Measurements from ENCODE around the gene GRID2. TPM values are rescaled to one million over a fixed set of nuclear protein-coding genes. Genes with fewer than 3 reads are reported as not detected.

GRID2 gene
- total and polyA plus RNA-seq, 4 donors = under 0.01 to 0.02 TPM; not detected in 2

DNA sequence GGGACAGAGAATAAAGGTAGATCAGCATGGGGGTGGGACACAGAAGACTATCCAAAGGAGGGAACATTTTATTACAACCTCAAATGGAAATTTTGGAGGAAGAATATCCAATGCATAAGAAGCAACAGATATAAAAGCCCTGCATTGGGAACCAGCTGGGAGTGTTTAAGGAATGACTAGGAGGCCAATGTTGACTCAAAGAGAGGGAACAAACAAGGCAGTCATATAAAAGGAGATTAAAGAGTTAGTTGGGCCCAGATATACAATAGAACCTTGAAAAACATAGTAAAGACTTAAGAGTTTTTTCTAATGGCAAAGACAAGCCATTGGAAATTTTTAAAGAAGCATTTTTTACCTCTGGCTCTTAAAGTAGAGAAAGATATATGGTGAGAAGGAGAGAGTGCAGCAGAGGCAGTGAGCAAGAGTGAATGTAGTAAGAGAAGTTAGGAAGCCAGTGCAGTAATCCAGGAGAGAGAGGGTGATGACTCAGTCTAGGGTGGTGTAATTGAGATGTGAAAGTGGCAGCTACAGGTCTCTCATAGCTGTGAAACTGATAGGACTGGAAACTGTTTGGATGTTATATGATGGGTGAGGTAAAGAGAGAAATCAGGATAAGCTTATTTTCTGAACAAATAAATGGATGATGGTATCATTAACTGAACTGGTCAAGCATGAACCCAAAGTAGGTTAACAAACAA lies 1342.6 kb downstream of the GRID2 start:
- no peak overlapping the region for H3K27ac ChIP-seq (ENCODE audit: low read depth in 1 of 2, low read length in 2 of 2)
- H3K9ac ChIP-seq (ENCODE audit: low read depth in 1 of 2, low read length in 2 of 2) = no peak overlapping the region
- no peak overlapping the region for H3K4me3 ChIP-seq (ENCODE audit: low read depth in 1 of 3, low read length in 3 of 3)
- no peaks in the 10 kb centered on the region for H3K27me3 ChIP-seq (ENCODE audit: control insufficient read depth in 4 of 4, insufficient read depth in 4 of 4, low read length in 3 of 4)
- TF ChIP-seq JUND (IDR thresholded peaks at IDR 0.05) = no peak
- TF ChIP-seq FOXA1 (IDR thresholded peaks at IDR 0.05) = no peak
- TF ChIP-seq GABPA (IDR thresholded peaks at IDR 0.05 in 1 of 2, conservative IDR thresholded peaks at IDR 0.05 in 1 of 2) = no peak
- TF ChIP-seq TAF1 (conservative IDR thresholded peaks at IDR 0.05) = no peak
- TF ChIP-seq ATF3 (IDR thresholded peaks at IDR 0.05) = no peak
- TF ChIP-seq, protein P1, sequence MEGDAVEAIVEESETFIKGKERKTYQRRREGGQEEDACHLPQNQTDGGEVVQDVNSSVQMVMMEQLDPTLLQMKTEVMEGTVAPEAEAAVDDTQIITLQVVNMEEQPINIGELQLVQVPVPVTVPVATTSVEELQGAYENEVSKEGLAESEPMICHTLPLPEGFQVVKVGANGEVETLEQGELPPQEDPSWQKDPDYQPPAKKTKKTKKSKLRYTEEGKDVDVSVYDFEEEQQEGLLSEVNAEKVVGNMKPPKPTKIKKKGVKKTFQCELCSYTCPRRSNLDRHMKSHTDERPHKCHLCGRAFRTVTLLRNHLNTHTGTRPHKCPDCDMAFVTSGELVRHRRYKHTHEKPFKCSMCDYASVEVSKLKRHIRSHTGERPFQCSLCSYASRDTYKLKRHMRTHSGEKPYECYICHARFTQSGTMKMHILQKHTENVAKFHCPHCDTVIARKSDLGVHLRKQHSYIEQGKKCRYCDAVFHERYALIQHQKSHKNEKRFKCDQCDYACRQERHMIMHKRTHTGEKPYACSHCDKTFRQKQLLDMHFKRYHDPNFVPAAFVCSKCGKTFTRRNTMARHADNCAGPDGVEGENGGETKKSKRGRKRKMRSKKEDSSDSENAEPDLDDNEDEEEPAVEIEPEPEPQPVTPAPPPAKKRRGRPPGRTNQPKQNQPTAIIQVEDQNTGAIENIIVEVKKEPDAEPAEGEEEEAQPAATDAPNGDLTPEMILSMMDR (IDR thresholded peaks at IDR 0.05; ENCODE audit: low read depth, low read length, missing input control) = no peak
- no peak for TF ChIP-seq HNF4A (conservative IDR thresholded peaks at IDR 0.05)
- TF ChIP-seq RAD21 (IDR thresholded peaks at IDR 0.05) = no peak
- TF ChIP-seq, protein P2, sequence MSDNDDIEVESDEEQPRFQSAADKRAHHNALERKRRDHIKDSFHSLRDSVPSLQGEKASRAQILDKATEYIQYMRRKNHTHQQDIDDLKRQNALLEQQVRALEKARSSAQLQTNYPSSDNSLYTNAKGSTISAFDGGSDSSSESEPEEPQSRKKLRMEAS (IDR thresholded peaks at IDR 0.05) = no peak
- no peak for TF ChIP-seq FOXA2 (IDR thresholded peaks at IDR 0.05)
- no peak for TF ChIP-seq EGR1 (IDR thresholded peaks at IDR 0.05; ENCODE audit: low read depth in 2 of 2)
- no peak for TF ChIP-seq YY1 (IDR thresholded peaks at IDR 0.05)
- no peak for TF ChIP-seq SP1 (IDR thresholded peaks at IDR 0.05)
- no peak for DNase-seq (ENCODE audit: low spot score)
- H3K4me1 ChIP-seq (ENCODE audit: control insufficient read depth in 4 of 4, insufficient read depth in 4 of 4, low read length in 3 of 4) = no peaks in the 10 kb centered on the region
- no peaks in the 10 kb centered on the region for H3K36me3 ChIP-seq (ENCODE audit: control insufficient read depth in 4 of 4, insufficient read depth in 3 of 4, low read depth in 1 of 4, low read length in 3 of 4)
- no peaks in the 10 kb centered on the region for H3K9me3 ChIP-seq (ENCODE audit: control insufficient read depth in 4 of 4, low read length in 3 of 4)

- Histone ChIP-seq H3K36me3 (ENCODE audit: control insufficient read depth in 4 of 4, insufficient read depth in 3 of 4, low read depth in 1 of 4, low read length in 3 of 4) (no peaks in the 10 kb centered on the region), H3K4me3 (ENCODE audit: low read depth in 1 of 3, low read length in 3 of 3) (no peak overlapping the region), H3K4me1 (ENCODE audit: control insufficient read depth in 4 of 4, insufficient read depth in 4 of 4, low read length in 3 of 4) (no peaks in the 10 kb centered on the region), H3K9ac (ENCODE audit: low read depth in 1 of 2, low read length in 2 of 2) (no peak overlapping the region), H3K9me3 (ENCODE audit: control insufficient read depth in 4 of 4, low read length in 3 of 4) (no peaks in the 10 kb centered on the region), H3K27ac (ENCODE audit: low read depth in 1 of 2, low read length in 2 of 2) (no peak overlapping the region), H3K27me3 (ENCODE audit: control insufficient read depth in 4 of 4, insufficient read depth in 4 of 4, low read length in 3 of 4) (no peaks in the 10 kb centered on the region)
- no peak for DNase-seq (ENCODE audit: low spot score)
- TF ChIP-seq, protein P2 (IDR thresholded peaks at IDR 0.05) = no peak
- whole genome bisulfite sequencing = 81% methylated on average over 3 of the region's 3 CpGs
Observed at GRCh38 chr4:93648258-93648657, 1344.5 kb downstream of the GRID2 start.

GRCh38 chr4:93649828-93650227 lies 1346.1 kb downstream of the GRID2 start:
- no peaks in the 10 kb centered on the region for H3K36me3 ChIP-seq (ENCODE audit: control insufficient read depth in 4 of 4, insufficient read depth in 3 of 4, low read depth in 1 of 4, low read length in 3 of 4)
- no peak for DNase-seq (ENCODE audit: low spot score)
- TF ChIP-seq NR2F2 (IDR thresholded peaks at IDR 0.05) (no peak), RXRA (IDR thresholded peaks at IDR 0.05) (no peak), SP1 (IDR thresholded peaks at IDR 0.05) (no peak), ATF3 (IDR thresholded peaks at IDR 0.05) (no peak), YY1 (IDR thresholded peaks at IDR 0.05) (no peak), ZBTB33 (IDR thresholded peaks at IDR 0.05) (no peak), EGR1 (IDR thresholded peaks at IDR 0.05; ENCODE audit: low read depth in 2 of 2) (no peak), HNF4A (conservative IDR thresholded peaks at IDR 0.05) (no peak)
- TF ChIP-seq, protein P3, sequence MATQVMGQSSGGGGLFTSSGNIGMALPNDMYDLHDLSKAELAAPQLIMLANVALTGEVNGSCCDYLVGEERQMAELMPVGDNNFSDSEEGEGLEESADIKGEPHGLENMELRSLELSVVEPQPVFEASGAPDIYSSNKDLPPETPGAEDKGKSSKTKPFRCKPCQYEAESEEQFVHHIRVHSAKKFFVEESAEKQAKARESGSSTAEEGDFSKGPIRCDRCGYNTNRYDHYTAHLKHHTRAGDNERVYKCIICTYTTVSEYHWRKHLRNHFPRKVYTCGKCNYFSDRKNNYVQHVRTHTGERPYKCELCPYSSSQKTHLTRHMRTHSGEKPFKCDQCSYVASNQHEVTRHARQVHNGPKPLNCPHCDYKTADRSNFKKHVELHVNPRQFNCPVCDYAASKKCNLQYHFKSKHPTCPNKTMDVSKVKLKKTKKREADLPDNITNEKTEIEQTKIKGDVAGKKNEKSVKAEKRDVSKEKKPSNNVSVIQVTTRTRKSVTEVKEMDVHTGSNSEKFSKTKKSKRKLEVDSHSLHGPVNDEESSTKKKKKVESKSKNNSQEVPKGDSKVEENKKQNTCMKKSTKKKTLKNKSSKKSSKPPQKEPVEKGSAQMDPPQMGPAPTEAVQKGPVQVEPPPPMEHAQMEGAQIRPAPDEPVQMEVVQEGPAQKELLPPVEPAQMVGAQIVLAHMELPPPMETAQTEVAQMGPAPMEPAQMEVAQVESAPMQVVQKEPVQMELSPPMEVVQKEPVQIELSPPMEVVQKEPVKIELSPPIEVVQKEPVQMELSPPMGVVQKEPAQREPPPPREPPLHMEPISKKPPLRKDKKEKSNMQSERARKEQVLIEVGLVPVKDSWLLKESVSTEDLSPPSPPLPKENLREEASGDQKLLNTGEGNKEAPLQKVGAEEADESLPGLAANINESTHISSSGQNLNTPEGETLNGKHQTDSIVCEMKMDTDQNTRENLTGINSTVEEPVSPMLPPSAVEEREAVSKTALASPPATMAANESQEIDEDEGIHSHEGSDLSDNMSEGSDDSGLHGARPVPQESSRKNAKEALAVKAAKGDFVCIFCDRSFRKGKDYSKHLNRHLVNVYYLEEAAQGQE (IDR thresholded peaks at IDR 0.05) = no peak
- TF ChIP-seq, protein P2 (IDR thresholded peaks at IDR 0.05) = no peak
- H3K9me3 ChIP-seq (ENCODE audit: control insufficient read depth in 4 of 4, low read length in 3 of 4) = no peaks in the 10 kb centered on the region
- no peak overlapping the region for H3K4me3 ChIP-seq (ENCODE audit: low read depth in 1 of 3, low read length in 3 of 3)
- H3K27me3 ChIP-seq (ENCODE audit: control insufficient read depth in 4 of 4, insufficient read depth in 4 of 4, low read length in 3 of 4) = no peaks in the 10 kb centered on the region
- H3K9ac ChIP-seq (ENCODE audit: low read depth in 1 of 2, low read length in 2 of 2) = no peak overlapping the region
- no peak overlapping the region for H3K27ac ChIP-seq (ENCODE audit: low read depth in 1 of 2, low read length in 2 of 2)
- no peaks in the 10 kb centered on the region for H3K4me1 ChIP-seq (ENCODE audit: control insufficient read depth in 4 of 4, insufficient read depth in 4 of 4, low read length in 3 of 4)

All from liver (tissue), 9 donors.